SK-N-SH treated with all-trans-retinoic acid at 6 μM for 48 hours (cell line): ENCODE data around the gene LRRC15.

Experiments
- ARNTL ChIP-seq: fragments of 450-650 bp; formaldehyde crosslinking; IDR thresholded peaks from 2 replicates; pipeline ENCODE4 v1.5.0; 2020; ENCODE audit warnings: low read depth, mild to moderate bottlenecking, moderate library complexity, borderline replicate concordance
- GLIS3 ChIP-seq: fragments of 250-450 bp; sonication (Bioruptor Pico); IDR thresholded peaks from 2 replicates; pipeline ENCODE4 v1.5.0; 2020; ENCODE audit warnings: mild to moderate bottlenecking, moderate library complexity
- ZFP30 ChIP-seq: fragments of 450-650 bp; formaldehyde crosslinking; IDR thresholded peaks from 2 replicates; pipeline ENCODE4 v1.5.0; 2022; ENCODE audit warnings: mild to moderate bottlenecking, moderate library complexity

DNA sequence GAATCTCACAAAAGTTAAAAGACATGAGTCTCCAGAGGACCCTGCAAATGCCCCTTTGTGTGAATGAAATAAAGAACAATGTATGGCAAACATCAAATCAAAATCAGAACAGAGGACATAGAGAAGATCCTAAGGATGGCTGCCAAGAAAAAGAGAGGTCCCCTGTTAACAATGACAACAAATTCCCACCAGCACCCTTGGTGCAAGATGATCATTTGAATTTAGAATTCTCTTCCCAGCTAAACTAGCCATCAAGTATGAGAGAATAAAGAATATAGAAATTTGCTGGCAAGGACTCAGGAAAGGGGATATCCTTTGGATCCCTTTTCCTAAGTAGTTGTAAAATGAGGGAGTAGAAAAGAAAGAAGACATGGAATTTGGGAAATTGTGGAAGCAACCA, 21.3 kb upstream of the LRRC15 start:
- TF ChIP-seq ARNTL (CRISPR knock-in tag) (no peak), GLIS3 (CRISPR knock-in tag) (no peak), ZFP30 (CRISPR knock-in tag) (no peak)
